Astrocyte (in vitro differentiated cells and primary cell): Measurements from ENCODE around the gene STK32A. TPM values are rescaled to one million over a fixed set of nuclear protein-coding genes. Genes with fewer than 3 reads are reported as not detected.

Experiments used
- DNase-seq: peaks from one replicate; pipeline ENCODE4 v3.0.0-alpha.2; 2010; ENCODE audit warnings: low read depth
- FAIRE-seq: peaks from 2 replicates; lab custom pipeline; 2011; peaks lifted over from hg19 to GRCh38; lab: Jason Lieb, UNC
- H2AFZ ChIP-seq: 2 replicates; pipeline ENCODE4 v1.6.0; 2012; ENCODE audit warnings: low read depth, low read length, inconsistent platforms
- H3K27ac ChIP-seq: 2 replicates; pipeline ENCODE4 v1.5.1; 2011; ENCODE audit warnings: low read depth, low read length, inconsistent platforms
- H3K27me3 ChIP-seq: 2 replicates; pipeline ENCODE4 v1.6.0; 2011; ENCODE audit warnings: low read length, inconsistent platforms; ENCODE audit not compliant: insufficient read depth
- H3K36me3 ChIP-seq: 2 replicates; pipeline ENCODE4 v1.5.1; 2011; ENCODE audit warnings: low read length, inconsistent platforms; ENCODE audit not compliant: insufficient read depth
- H3K4me1 ChIP-seq: 2 replicates; pipeline ENCODE4 v1.5.1; 2011; ENCODE audit warnings: low read length, inconsistent platforms; ENCODE audit not compliant: insufficient read depth
- H3K4me2 ChIP-seq: 2 replicates; pipeline ENCODE4 v1.6.0; 2012; ENCODE audit warnings: low read length, inconsistent platforms
- H3K4me3 ChIP-seq: 2 replicates; pipeline ENCODE4 v1.5.1; 2011; ENCODE audit warnings: low read depth, mild to moderate bottlenecking, low read length, inconsistent platforms; ENCODE audit not compliant: insufficient read depth
- H3K79me2 ChIP-seq: 2 replicates; pipeline ENCODE4 v1.6.0; 2012; ENCODE audit warnings: mild to moderate bottlenecking, low read length, inconsistent platforms; ENCODE audit not compliant: insufficient read depth
- H3K9ac ChIP-seq: 2 replicates; pipeline ENCODE4 v1.6.0; 2012; ENCODE audit warnings: mild to moderate bottlenecking, low read length, inconsistent platforms
- H3K9me3 ChIP-seq: 2 replicates; pipeline ENCODE4 v1.5.1; 2012; ENCODE audit warnings: low read depth, mild to moderate bottlenecking, low read length, inconsistent platforms; ENCODE audit not compliant: insufficient read depth
- H4K20me1 ChIP-seq: 2 replicates; pipeline ENCODE4 v1.6.0; 2012; ENCODE audit warnings: low read length, inconsistent platforms; ENCODE audit not compliant: insufficient read depth
- H3K27ac Mint-ChIP-seq: one replicate; pipeline ENCODE4 v1.8.0; 2021; ENCODE audit warnings: mild to moderate bottlenecking, mixed read lengths; ENCODE audit not compliant: unreplicated experiment
- H3K27me3 Mint-ChIP-seq: one replicate; pipeline ENCODE4 v1.8.0; 2021; ENCODE audit warnings: low read depth, mixed read lengths; ENCODE audit not compliant: unreplicated experiment
- H3K36me3 Mint-ChIP-seq: one replicate; pipeline ENCODE4 v1.8.0; 2021; ENCODE audit warnings: low read depth, mixed read lengths; ENCODE audit not compliant: unreplicated experiment
- H3K4me1 Mint-ChIP-seq: one replicate; pipeline ENCODE4 v1.8.0; 2021; ENCODE audit warnings: low read depth, mixed read lengths; ENCODE audit not compliant: unreplicated experiment
- H3K4me3 Mint-ChIP-seq: one replicate; pipeline ENCODE4 v1.8.0; 2021; ENCODE audit warnings: mild to moderate bottlenecking, moderate library complexity, mixed read lengths; ENCODE audit not compliant: unreplicated experiment
- H3K9me3 Mint-ChIP-seq: one replicate; pipeline ENCODE4 v1.8.0; 2021; ENCODE audit warnings: mild to moderate bottlenecking, mixed read lengths; ENCODE audit not compliant: unreplicated experiment
- EZH2 ChIP-seq: IDR thresholded peaks from 2 replicates; pipeline ENCODE4 v1.6.1; 2012; ENCODE audit warnings: mild to moderate bottlenecking, low read length, inconsistent platforms; ENCODE audit not compliant: insufficient read depth
- total RNA-seq: library from RNA; stranded (reverse); gene quantifications from 2 replicates; pipeline ENCODE4 v1.2.1, GENCODE V29; 2021
- TF ChIP-seq, protein P1 (sequence below): IDR thresholded peaks from 2 replicates; pipeline ENCODE4 v1.5.1; 2011; ENCODE audit warnings: low read depth, mild to moderate bottlenecking, inconsistent platforms, low read length, moderate library complexity; ENCODE audit not compliant: insufficient read depth

STK32A gene
- total RNA-seq, 1 donor from 2014 or later: 0.25 TPM

- Histone ChIP-seq H3K4me1 (no peaks in the 10 kb centered on the region), H3K79me2 (no peaks in the 10 kb centered on the region), H3K36me3 (no peaks in the 10 kb centered on the region), H3K27me3 (no peaks in the 10 kb centered on the region), H4K20me1 (no peaks in the 10 kb centered on the region), H3K4me2 (no peak overlapping the region), H3K9ac (no peak overlapping the region), H2AFZ (no peak overlapping the region), H3K4me3 (no peak overlapping the region), H3K27ac (no peak overlapping the region), H3K9me3 (no peaks in the 10 kb centered on the region)
- Mint-ChIP-seq H3K4me1 (peaks cover 3% of the 10 kb centered on the region), H3K27ac (no peak overlapping the region), H3K36me3 (no peaks in the 10 kb centered on the region), H3K27me3 (no peaks in the 10 kb centered on the region), H3K9me3 (peaks cover 2% of the 10 kb centered on the region), H3K4me3 (no peak overlapping the region)
- FAIRE-seq: no peak
- DNase-seq: no peak
- TF ChIP-seq, protein P1, sequence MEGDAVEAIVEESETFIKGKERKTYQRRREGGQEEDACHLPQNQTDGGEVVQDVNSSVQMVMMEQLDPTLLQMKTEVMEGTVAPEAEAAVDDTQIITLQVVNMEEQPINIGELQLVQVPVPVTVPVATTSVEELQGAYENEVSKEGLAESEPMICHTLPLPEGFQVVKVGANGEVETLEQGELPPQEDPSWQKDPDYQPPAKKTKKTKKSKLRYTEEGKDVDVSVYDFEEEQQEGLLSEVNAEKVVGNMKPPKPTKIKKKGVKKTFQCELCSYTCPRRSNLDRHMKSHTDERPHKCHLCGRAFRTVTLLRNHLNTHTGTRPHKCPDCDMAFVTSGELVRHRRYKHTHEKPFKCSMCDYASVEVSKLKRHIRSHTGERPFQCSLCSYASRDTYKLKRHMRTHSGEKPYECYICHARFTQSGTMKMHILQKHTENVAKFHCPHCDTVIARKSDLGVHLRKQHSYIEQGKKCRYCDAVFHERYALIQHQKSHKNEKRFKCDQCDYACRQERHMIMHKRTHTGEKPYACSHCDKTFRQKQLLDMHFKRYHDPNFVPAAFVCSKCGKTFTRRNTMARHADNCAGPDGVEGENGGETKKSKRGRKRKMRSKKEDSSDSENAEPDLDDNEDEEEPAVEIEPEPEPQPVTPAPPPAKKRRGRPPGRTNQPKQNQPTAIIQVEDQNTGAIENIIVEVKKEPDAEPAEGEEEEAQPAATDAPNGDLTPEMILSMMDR: no peak
- TF ChIP-seq EZH2: no peak
Measured at GRCh38 chr5:147344861-147345260, 110.0 kb downstream of the STK32A start.

DNA sequence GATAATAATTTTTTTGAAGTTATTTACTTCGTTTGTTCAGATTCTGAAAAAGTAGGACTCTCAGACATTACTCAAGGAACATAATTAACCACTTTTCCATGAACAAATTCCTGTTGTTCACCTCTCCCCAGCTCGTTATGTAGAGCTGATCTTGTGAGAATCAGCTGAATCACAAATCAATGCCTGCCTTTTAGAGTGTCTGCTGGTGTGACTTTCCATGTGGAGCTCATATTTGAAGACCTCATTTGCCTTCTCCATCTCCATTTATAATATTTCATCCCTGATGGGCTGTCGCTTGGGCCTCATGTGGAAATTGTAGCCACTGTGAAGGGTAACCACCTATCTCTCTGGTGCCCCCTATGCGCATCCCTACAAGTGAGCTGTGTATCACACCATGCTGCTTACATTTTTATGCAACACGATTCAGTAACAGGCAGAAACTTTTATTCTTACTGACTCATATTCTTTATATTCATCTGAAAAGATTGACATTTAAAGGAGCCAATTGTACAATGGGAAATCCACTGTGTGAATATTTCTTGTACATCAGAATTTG lies 111.3 kb downstream of the STK32A start:
- Mint-ChIP-seq H3K36me3 (no peaks in the 10 kb centered on the region), H3K9me3 (peaks cover 2% of the 10 kb centered on the region), H3K4me3 (no peak overlapping the region), H3K4me1 (peaks cover 3% of the 10 kb centered on the region), H3K27me3 (no peaks in the 10 kb centered on the region), H3K27ac (no peak overlapping the region)
- FAIRE-seq: no peak
- Histone ChIP-seq H3K4me3 (no peak overlapping the region), H3K4me2 (no peak overlapping the region), H3K9ac (no peak overlapping the region), H3K79me2 (no peaks in the 10 kb centered on the region), H3K36me3 (no peaks in the 10 kb centered on the region), H3K27me3 (no peaks in the 10 kb centered on the region), H3K9me3 (no peaks in the 10 kb centered on the region), H3K27ac (no peak overlapping the region), H4K20me1 (no peaks in the 10 kb centered on the region), H2AFZ (no peak overlapping the region), H3K4me1 (no peaks in the 10 kb centered on the region)
- TF ChIP-seq, protein P1: no peak
- TF ChIP-seq EZH2: no peak
- DNase-seq: no peak

GRCh38 chr5:147348046-147348445 lies 113.2 kb downstream of the STK32A start:
- DNase-seq: peak; percentile 43
- no peaks in the 10 kb centered on the region for H3K9me3 ChIP-seq
- TF ChIP-seq, protein P1: no peak
- TF ChIP-seq EZH2: no peak
- no peaks in the 10 kb centered on the region for H3K36me3 Mint-ChIP-seq
- H3K36me3 ChIP-seq: no peaks in the 10 kb centered on the region
- H3K27me3 Mint-ChIP-seq: peaks cover 2% of the 10 kb centered on the region
- no peak for FAIRE-seq
- H3K4me1 ChIP-seq: no peaks in the 10 kb centered on the region
- no peak overlapping the region for H3K27ac ChIP-seq
- H4K20me1 ChIP-seq: no peaks in the 10 kb centered on the region
- H3K4me3 ChIP-seq: no peak overlapping the region
- no peaks in the 10 kb centered on the region for H3K79me2 ChIP-seq
- H3K9ac ChIP-seq: no peak overlapping the region
- H2AFZ ChIP-seq: no peak overlapping the region
- peaks cover 6% of the 10 kb centered on the region for H3K4me1 Mint-ChIP-seq
- H3K27ac Mint-ChIP-seq: no peak overlapping the region
- no peak overlapping the region for H3K4me3 Mint-ChIP-seq
- H3K27me3 ChIP-seq: no peaks in the 10 kb centered on the region
- peaks cover 2% of the 10 kb centered on the region for H3K9me3 Mint-ChIP-seq
- H3K4me2 ChIP-seq: no peak overlapping the region
